ENCODE results near the gene SLC35F3. TPM values are rescaled to one million over a fixed set of nuclear protein-coding genes. Genes with fewer than 3 reads are reported as not detected.

SLC35F3 gene
- polyA plus RNA-seq, 1 of the 3 experiments (the other 2 are of a cell fraction): 0.87 TPM

DNA sequence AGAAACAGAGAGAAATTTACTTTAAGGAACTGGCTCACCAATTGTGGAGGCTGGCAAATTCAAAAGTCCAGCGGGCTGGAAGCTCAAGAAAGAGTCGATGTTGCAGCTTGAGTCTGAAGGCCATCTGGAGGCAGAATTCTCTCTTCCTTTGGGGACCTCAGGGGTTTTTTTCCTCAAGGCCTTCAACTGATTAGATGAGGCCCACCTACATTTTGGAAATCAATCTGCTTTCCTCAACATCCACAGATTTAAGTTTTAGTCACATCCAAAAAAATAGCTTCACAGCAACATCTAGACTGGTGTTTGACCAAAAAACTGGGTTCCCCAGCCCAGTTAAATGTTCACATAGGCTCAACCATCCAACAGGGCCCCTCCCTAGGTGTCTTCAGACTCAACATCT lies 114.9 kb downstream of the SLC35F3 start:
- TF ChIP-seq TCF12 (IDR thresholded peaks at IDR 0.05) (no peak), GABPA (IDR thresholded peaks at IDR 0.05; ENCODE audit: low read depth) (no peak), RXRA (IDR thresholded peaks at IDR 0.05; ENCODE audit: borderline replicate concordance, low read depth) (no peak), NFIC (IDR thresholded peaks at IDR 0.05; ENCODE audit: borderline replicate concordance) (no peak)
- TF ChIP-seq, protein P1, sequence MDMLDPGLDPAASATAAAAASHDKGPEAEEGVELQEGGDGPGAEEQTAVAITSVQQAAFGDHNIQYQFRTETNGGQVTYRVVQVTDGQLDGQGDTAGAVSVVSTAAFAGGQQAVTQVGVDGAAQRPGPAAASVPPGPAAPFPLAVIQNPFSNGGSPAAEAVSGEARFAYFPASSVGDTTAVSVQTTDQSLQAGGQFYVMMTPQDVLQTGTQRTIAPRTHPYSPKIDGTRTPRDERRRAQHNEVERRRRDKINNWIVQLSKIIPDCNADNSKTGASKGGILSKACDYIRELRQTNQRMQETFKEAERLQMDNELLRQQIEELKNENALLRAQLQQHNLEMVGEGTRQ (IDR thresholded peaks at IDR 0.05; ENCODE audit: borderline replicate concordance, low read depth, low read length): no peak
- POLR2A ChIA-PET: no interaction called here
- WGBS (ENCODE audit: low lambda C conversion rate): 48% methylated on average over 2 of the region's 2 CpGs

DNA sequence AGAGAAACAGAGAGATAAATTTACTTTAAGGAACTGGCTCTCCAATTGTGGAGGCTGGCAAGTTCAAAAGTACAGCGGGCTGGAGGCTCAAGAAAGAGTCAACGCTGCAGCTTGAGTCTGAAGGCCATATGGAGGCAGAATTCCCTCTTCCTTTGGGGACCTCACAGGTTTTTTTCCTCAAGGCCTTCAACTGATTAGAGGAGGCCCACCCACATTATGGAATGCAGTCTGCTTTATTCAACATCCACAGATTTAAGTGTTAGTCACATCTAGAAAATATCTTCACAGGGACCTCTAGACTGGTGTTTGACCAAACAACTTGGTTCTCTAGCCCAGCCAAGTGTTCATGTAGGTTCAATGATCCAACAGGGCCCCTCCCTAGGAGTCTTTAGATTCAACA lies 117.8 kb downstream of the SLC35F3 start:
- Histone ChIP-seq H3K4me3 (ENCODE audit: low read depth in 2 of 2, low read length in 1 of 2) (no peak overlapping the region), H3K36me3 (replicated peaks in 1 of 2; ENCODE audit: control insufficient read depth in 1 of 2, insufficient read depth in 2 of 2, low read length in 1 of 2) (no peaks in the 10 kb centered on the region), H3K4me1 (ENCODE audit: control insufficient read depth in 1 of 2, insufficient read depth in 2 of 2, low read depth in 1 of 2, low read length in 1 of 2) (no peaks in the 10 kb centered on the region), H4K20me1 (ENCODE audit: insufficient read depth) (no peaks in the 10 kb centered on the region), H3K9ac (no peak overlapping the region), H3K27me3 (ENCODE audit: insufficient read depth) (no peaks in the 10 kb centered on the region), H3K79me2 (ENCODE audit: insufficient read depth) (no peaks in the 10 kb centered on the region), H3F3A (replicated peaks; ENCODE audit: insufficient read depth) (no peaks in the 10 kb centered on the region), H2AFZ (ENCODE audit: low read depth) (no peak overlapping the region), H3K9me2 (no peaks in the 10 kb centered on the region), H3K27ac (ENCODE audit: low read depth in 2 of 2, low read length in 1 of 2) (no peak overlapping the region), H3K9me3 (no peaks in the 10 kb centered on the region), H3K4me2 (no peak overlapping the region)
- WGBS (ENCODE audit: low lambda C conversion rate): 48% methylated on average over 2 of the region's 2 CpGs
- DNase-seq: no peak
- CTCF ChIA-PET: no interaction called here
- POLR2A ChIA-PET: no interaction called here
- TF ChIP-seq NFIC (IDR thresholded peaks at IDR 0.05; ENCODE audit: borderline replicate concordance) (no peak), POLR2AphosphoS5 (IDR thresholded peaks at IDR 0.05; ENCODE audit: low read depth, low read length) (no peak), JUND (IDR thresholded peaks at IDR 0.05) (no peak), SMC3 (IDR thresholded peaks at IDR 0.05; ENCODE audit: low read depth, low read length) (no peak), RAD21 (IDR thresholded peaks at IDR 0.05; ENCODE audit: low read length) (no peak), MXI1 (IDR thresholded peaks at IDR 0.05; ENCODE audit: low read depth, low read length) (no peak), FOXM1 (IDR thresholded peaks at IDR 0.05; ENCODE audit: low read depth) (no peak), FOSL2 (IDR thresholded peaks at IDR 0.05; ENCODE audit: borderline replicate concordance, low read depth) (no peak), ELF1 (IDR thresholded peaks at IDR 0.05) (no peak)
- TF ChIP-seq, protein P2, sequence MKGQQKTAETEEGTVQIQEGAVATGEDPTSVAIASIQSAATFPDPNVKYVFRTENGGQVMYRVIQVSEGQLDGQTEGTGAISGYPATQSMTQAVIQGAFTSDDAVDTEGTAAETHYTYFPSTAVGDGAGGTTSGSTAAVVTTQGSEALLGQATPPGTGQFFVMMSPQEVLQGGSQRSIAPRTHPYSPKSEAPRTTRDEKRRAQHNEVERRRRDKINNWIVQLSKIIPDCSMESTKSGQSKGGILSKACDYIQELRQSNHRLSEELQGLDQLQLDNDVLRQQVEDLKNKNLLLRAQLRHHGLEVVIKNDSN (IDR thresholded peaks at IDR 0.05; ENCODE audit: borderline replicate concordance, low read depth): no peak
- TF ChIP-seq, protein P3, sequence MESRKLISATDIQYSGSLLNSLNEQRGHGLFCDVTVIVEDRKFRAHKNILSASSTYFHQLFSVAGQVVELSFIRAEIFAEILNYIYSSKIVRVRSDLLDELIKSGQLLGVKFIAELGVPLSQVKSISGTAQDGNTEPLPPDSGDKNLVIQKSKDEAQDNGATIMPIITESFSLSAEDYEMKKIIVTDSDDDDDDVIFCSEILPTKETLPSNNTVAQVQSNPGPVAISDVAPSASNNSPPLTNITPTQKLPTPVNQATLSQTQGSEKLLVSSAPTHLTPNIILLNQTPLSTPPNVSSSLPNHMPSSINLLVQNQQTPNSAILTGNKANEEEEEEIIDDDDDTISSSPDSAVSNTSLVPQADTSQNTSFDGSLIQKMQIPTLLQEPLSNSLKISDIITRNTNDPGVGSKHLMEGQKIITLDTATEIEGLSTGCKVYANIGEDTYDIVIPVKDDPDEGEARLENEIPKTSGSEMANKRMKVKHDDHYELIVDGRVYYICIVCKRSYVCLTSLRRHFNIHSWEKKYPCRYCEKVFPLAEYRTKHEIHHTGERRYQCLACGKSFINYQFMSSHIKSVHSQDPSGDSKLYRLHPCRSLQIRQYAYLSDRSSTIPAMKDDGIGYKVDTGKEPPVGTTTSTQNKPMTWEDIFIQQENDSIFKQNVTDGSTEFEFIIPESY (IDR thresholded peaks at IDR 0.05; ENCODE audit: borderline replicate concordance, low read depth): no peak
- TF ChIP-seq, protein P4, sequence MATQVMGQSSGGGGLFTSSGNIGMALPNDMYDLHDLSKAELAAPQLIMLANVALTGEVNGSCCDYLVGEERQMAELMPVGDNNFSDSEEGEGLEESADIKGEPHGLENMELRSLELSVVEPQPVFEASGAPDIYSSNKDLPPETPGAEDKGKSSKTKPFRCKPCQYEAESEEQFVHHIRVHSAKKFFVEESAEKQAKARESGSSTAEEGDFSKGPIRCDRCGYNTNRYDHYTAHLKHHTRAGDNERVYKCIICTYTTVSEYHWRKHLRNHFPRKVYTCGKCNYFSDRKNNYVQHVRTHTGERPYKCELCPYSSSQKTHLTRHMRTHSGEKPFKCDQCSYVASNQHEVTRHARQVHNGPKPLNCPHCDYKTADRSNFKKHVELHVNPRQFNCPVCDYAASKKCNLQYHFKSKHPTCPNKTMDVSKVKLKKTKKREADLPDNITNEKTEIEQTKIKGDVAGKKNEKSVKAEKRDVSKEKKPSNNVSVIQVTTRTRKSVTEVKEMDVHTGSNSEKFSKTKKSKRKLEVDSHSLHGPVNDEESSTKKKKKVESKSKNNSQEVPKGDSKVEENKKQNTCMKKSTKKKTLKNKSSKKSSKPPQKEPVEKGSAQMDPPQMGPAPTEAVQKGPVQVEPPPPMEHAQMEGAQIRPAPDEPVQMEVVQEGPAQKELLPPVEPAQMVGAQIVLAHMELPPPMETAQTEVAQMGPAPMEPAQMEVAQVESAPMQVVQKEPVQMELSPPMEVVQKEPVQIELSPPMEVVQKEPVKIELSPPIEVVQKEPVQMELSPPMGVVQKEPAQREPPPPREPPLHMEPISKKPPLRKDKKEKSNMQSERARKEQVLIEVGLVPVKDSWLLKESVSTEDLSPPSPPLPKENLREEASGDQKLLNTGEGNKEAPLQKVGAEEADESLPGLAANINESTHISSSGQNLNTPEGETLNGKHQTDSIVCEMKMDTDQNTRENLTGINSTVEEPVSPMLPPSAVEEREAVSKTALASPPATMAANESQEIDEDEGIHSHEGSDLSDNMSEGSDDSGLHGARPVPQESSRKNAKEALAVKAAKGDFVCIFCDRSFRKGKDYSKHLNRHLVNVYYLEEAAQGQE (IDR thresholded peaks at IDR 0.05; ENCODE audit: low read depth, low read length): no peak
- TF ChIP-seq, protein P5, sequence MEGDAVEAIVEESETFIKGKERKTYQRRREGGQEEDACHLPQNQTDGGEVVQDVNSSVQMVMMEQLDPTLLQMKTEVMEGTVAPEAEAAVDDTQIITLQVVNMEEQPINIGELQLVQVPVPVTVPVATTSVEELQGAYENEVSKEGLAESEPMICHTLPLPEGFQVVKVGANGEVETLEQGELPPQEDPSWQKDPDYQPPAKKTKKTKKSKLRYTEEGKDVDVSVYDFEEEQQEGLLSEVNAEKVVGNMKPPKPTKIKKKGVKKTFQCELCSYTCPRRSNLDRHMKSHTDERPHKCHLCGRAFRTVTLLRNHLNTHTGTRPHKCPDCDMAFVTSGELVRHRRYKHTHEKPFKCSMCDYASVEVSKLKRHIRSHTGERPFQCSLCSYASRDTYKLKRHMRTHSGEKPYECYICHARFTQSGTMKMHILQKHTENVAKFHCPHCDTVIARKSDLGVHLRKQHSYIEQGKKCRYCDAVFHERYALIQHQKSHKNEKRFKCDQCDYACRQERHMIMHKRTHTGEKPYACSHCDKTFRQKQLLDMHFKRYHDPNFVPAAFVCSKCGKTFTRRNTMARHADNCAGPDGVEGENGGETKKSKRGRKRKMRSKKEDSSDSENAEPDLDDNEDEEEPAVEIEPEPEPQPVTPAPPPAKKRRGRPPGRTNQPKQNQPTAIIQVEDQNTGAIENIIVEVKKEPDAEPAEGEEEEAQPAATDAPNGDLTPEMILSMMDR (IDR thresholded peaks at IDR 0.05): no peak
- TF ChIP-seq, protein P6, sequence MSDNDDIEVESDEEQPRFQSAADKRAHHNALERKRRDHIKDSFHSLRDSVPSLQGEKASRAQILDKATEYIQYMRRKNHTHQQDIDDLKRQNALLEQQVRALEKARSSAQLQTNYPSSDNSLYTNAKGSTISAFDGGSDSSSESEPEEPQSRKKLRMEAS (IDR thresholded peaks at IDR 0.05; ENCODE audit: low read depth): no peak
- TF ChIP-seq, protein P1 (IDR thresholded peaks at IDR 0.05; ENCODE audit: borderline replicate concordance, low read depth, low read length): no peak

More for the DNA sequence above, 114.9 kb downstream of the SLC35F3 start:
- H4K20me1 ChIP-seq (ENCODE audit: insufficient read depth): no peaks in the 10 kb centered on the region
- no peaks in the 10 kb centered on the region for H3K4me1 ChIP-seq (ENCODE audit: control insufficient read depth in 1 of 2, insufficient read depth in 2 of 2, low read depth in 1 of 2, low read length in 1 of 2)
- CTCF ChIA-PET: interaction anchor here (0.9 kb wide), 1 partner anchor 50 kb away, joined by 3 read pairs; no protein-coding TSS in a partner anchor
- H3K4me3 ChIP-seq (ENCODE audit: low read depth in 2 of 2, low read length in 1 of 2): no peak overlapping the region
- no peaks in the 10 kb centered on the region for H3K36me3 ChIP-seq (replicated peaks in 1 of 2; ENCODE audit: control insufficient read depth in 1 of 2, insufficient read depth in 2 of 2, low read length in 1 of 2)
- no peaks in the 10 kb centered on the region for H3K9me2 ChIP-seq
- no peak overlapping the region for H3K4me2 ChIP-seq
- H2AFZ ChIP-seq (ENCODE audit: low read depth): no peak overlapping the region
- H3K9ac ChIP-seq: no peak overlapping the region
- no peaks in the 10 kb centered on the region for H3K27me3 ChIP-seq (ENCODE audit: insufficient read depth)
- no peaks in the 10 kb centered on the region for H3K79me2 ChIP-seq (ENCODE audit: insufficient read depth)
- DNase-seq: no peak
- H3K27ac ChIP-seq (ENCODE audit: low read depth in 2 of 2, low read length in 1 of 2): no peak overlapping the region
- no peaks in the 10 kb centered on the region for H3F3A ChIP-seq (replicated peaks; ENCODE audit: insufficient read depth)
- no peaks in the 10 kb centered on the region for H3K9me3 ChIP-seq

All from SK-N-SH (cell line).